Stomach (tissue), 9 donors: ENCODE results near the gene SRP68. TPM values are rescaled to one million over a fixed set of nuclear protein-coding genes. Genes with fewer than 3 reads are reported as not detected.

Source experiments
- DNase-seq, 2 donors: peaks; one replicate each; pipeline versions ENCODE4 v3.0.0 to v3.0.0-alpha.2; 2013 to 2019
- H3K27ac ChIP-seq, 5 donors: fragments of 200-600 bp in 4 of 5; sonication (generic) in 4 of 5; one replicate each; pipeline ENCODE4 v1.5.1; 2013 to 2019; ENCODE audit warnings: mild to moderate bottlenecking in 1 of 5, moderate library complexity in 1 of 5
- H3K27me3 ChIP-seq, 3 donors: fragments of 200-600 bp; sonication (generic); one replicate each; pipeline ENCODE4 v1.5.1; 2017 to 2019; ENCODE audit warnings: mixed run types in 1 of 3
- H3K36me3 ChIP-seq, 4 donors: fragments of 200-600 bp; sonication (generic); 1 replicate in 3 of 4; 2 replicates in 1 of 4; pipeline ENCODE4 v1.5.1; 2016 to 2019
- H3K4me1 ChIP-seq, 4 donors: fragments of 200-600 bp; sonication (generic); one replicate each; pipeline ENCODE4 v1.5.1; 2016 to 2019
- H3K4me3 ChIP-seq, 4 donors: fragments of 200-600 bp; sonication (generic) in 3 of 4; one replicate each; pipeline ENCODE4 v1.5.1; 2016 to 2019; ENCODE audit warnings: mild to moderate bottlenecking in 1 of 4
- H3K9me3 ChIP-seq, 4 donors: fragments of 200-600 bp; sonication (generic); one replicate each; pipeline ENCODE4 v1.5.1; 2016 to 2019
- EP300 ChIP-seq: sonication (generic); formaldehyde crosslinking; IDR thresholded peaks from one replicate; pipeline ENCODE4 v1.6.1; 2017; ENCODE audit warnings: antibody characterized with exemption
- POLR2A ChIP-seq, 4 donors: fragments of 450-650 bp; IDR thresholded peaks; one replicate each; pipeline ENCODE4 v1.6.1; 2016; ENCODE audit warnings: antibody characterized with exemption in 4 of 4, control low read depth in 2 of 4, mild to moderate bottlenecking in 1 of 4, moderate library complexity in 1 of 4
- POLR2AphosphoS5 ChIP-seq, 3 donors: sonication (generic); formaldehyde crosslinking; IDR thresholded peaks; one replicate each; pipeline ENCODE4 v1.6.1; 2016; ENCODE audit warnings: antibody characterized with exemption in 3 of 3
- WGBS, 5 donors: extraction: QIAGEN DNeasy Blood & Tissue Kit in 3 of 5; methylation state at CpG; one replicate each; pipeline versions ENCODE4 v1.1.5 to v1.1.7; 2013 to 2018; 5-methylcytosine and 5-hydroxymethylcytosine counted together
- intact Hi-C: fragments of 100-400 bp; cut with DNase I; formaldehyde crosslinking; loops from one replicate; pipeline ENCODE4 v1.15.1; 2023; ENCODE audit warnings: low total_unique reads
- polyA plus RNA-seq, 3 donors: library from polyadenylated mRNA; stranded (reverse); fragments of 200-250 nt; gene quantifications; one replicate each; pipeline ENCODE4 v1.2.3, GENCODE V29; 2013
- total RNA-seq, 5 donors: library from RNA; depleted of rRNA; stranded (reverse); fragments of >200 nt; gene quantifications; one replicate each; pipeline versions ENCODE4 v1.1.0 to v1.2.3, GENCODE V29; 2014 to 2016
- TF ChIP-seq, protein P1 (sequence below), 7 experiments: fragments of 450-650 bp in 4 of 7; fragments of 200-600 bp in 3 of 7; sonication (generic) in 3 of 7; IDR thresholded peaks; one replicate each; pipeline ENCODE4 v1.5.1; 2016 to 2019; ENCODE audit warnings: antibody characterized with exemption in 7 of 7, control low read depth in 2 of 7, mild to moderate bottlenecking in 1 of 7
- donor health status: healthy with polysubstance abuse.
- donor health status: Bipolar disorder and iron deficiency.
- donor health status: healthy.

SRP68 gene
- total and polyA plus RNA-seq, 8 donors, result 24.6 to 49.8 (median 42.9) TPM

DNA sequence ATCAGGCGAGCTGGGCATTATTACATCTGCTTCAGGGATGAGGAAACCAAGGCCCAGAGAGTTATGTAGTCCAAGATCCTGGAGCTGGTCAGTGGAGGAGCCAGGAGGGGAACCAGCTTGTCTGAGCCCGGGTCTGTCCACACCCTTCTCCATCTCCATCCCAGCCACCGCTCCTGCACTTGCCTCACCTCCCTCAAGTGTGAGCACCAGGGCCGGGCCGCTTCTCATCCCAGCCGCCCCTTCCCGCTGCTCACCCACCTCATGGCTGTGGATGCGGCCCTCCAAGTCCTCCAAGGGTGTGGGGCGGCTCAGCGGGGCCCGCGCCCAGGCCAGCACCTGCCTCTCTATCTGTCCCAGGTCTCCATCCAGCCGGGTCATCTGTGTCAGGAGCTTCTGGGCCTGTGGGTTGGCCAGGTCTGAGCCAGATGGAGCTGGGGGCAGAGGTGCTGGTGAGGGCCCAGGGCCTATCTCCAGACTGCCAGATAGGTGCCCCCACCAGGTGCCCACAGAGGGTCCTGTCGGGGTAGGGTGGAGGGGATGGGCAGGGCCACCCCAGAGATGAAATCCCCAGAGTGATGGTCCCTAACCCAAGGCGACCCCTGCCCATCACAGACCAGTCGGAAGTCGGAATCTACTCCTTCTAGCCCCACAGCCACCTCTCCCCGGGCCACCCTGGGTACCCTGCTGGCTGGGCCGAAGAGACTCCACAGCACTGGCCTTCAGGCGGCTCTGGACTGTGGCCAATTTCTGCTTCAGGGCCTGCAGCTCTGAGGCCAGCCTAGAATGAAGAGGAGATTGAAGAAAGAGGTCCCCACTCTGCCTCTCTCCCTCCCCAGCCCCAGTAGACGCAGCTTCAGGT is 54.6 kb downstream of the SRP68 start:
- no peak for DNase-seq
- TF ChIP-seq POLR2AphosphoS5 (IDR thresholded peaks at IDR 0.05) (no peak), EP300 (no peak)
- TF ChIP-seq, protein P1, sequence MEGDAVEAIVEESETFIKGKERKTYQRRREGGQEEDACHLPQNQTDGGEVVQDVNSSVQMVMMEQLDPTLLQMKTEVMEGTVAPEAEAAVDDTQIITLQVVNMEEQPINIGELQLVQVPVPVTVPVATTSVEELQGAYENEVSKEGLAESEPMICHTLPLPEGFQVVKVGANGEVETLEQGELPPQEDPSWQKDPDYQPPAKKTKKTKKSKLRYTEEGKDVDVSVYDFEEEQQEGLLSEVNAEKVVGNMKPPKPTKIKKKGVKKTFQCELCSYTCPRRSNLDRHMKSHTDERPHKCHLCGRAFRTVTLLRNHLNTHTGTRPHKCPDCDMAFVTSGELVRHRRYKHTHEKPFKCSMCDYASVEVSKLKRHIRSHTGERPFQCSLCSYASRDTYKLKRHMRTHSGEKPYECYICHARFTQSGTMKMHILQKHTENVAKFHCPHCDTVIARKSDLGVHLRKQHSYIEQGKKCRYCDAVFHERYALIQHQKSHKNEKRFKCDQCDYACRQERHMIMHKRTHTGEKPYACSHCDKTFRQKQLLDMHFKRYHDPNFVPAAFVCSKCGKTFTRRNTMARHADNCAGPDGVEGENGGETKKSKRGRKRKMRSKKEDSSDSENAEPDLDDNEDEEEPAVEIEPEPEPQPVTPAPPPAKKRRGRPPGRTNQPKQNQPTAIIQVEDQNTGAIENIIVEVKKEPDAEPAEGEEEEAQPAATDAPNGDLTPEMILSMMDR (IDR thresholded peaks at IDR 0.05), result no peak
- Histone ChIP-seq H3K9me3 (no peaks in the 10 kb centered on the region), H3K4me1 (peaks cover 0 to 16% (median 11%) of the 10 kb centered on the region in 4 donors), H3K27me3 (peaks cover 0 to 21% (median 0%) of the 10 kb centered on the region in 3 donors), H3K4me3 (no peak overlapping the region), H3K27ac (no peak overlapping the region), H3K36me3 (peaks cover 0 to 20% (median 5%) of the 10 kb centered on the region in 4 donors)
- 87 to 93% (median 92%) methylated on average over 14 to 21 of the region's 21 CpGs for WGBS, 5 donors
- intact Hi-C loops, result no loop called here

DNA sequence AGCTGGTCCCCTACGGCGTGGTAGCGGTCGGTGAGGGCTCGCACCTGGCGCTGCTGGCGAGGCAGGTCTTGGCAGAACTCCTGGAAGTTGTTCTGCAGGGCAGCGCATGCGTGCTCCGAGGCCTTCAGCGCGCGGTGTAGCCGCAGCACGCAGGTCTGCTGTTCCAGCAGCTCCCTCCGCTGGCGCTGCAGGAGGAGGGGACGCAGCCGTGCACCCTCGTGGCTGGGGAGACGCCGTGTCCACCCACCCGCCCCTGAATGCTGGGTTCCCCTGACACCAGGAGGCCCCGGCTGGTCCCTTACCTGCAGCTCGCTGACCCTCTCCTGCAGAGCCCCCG is 57.4 kb downstream of the SRP68 start:
- H3K27me3 ChIP-seq, result peaks cover 0 to 5% (median 0%) of the 10 kb centered on the region in 3 donors
- peaks cover 0 to 16% (median 11%) of the 10 kb centered on the region in 4 donors for H3K4me1 ChIP-seq
- TF ChIP-seq EP300 (no peak), POLR2AphosphoS5 (IDR thresholded peaks at IDR 0.05) (no peak), POLR2A (IDR thresholded peaks at IDR 0.05) (no peak)
- TF ChIP-seq, protein P1 (IDR thresholded peaks at IDR 0.05), result no peak
- H3K27ac ChIP-seq, result peak overlapping the region in 1 of 5 donors; percentile 5
- H3K4me3 ChIP-seq, result no peak overlapping the region
- DNase-seq, result peak in 1 of 2 donors; percentile 74
- 65 to 88% (median 75%) methylated on average over 22 to 26 of the region's 26 CpGs for WGBS, 5 donors
- intact Hi-C loops, result no loop called here
- H3K36me3 ChIP-seq, result peaks cover 0 to 12% (median 8%) of the 10 kb centered on the region in 4 donors
- H3K9me3 ChIP-seq, result no peaks in the 10 kb centered on the region

DNA sequence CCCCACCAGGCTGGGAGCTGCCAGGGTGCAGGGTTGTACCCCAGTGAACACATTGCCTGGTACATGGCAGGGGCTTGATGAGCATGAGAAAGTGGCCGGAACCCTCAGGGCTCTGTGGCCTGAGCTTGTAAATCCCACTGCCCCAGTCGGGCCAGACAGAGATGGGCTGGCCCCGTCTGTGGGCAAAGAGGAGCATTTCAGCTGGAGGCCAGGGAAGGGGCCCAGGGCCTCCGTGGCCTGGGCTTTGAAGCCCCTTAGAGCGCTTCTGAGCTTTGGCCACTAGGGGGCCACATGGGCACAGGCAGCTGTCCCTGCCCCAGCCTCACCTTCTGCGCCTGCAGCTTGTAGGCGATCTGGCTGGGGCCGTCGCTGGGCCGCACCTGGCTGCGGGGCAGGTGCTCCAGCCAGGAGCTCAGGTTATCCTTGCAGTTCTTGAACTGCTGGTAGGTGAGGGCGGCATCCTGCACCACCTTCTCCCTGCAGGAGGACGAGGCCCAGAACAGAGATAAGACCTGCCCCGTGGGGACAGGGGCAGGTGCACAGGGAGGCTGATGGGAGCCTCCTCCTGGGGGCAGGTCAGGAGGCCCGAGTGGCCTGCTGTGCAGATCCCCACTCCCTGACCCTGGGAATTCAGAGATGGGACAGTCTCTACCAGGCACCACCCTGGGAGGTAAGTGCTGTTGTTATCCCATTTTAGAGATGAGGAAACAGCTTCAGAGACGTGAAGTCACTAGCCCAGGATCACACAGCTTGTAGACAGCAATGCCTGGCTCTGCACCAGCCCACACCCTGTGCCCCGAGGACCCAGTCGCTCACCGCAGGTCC is 58.0 kb downstream of the SRP68 start:
- Histone ChIP-seq H3K27me3 (peaks cover 0 to 5% (median 0%) of the 10 kb centered on the region in 3 donors), H3K9me3 (no peaks in the 10 kb centered on the region), H3K27ac (peak overlapping the region in 2 of 5 donors; percentile 5 to 19), H3K36me3 (peaks cover 0 to 16% (median 12%) of the 10 kb centered on the region in 4 donors), H3K4me1 (peaks cover 0 to 16% (median 11%) of the 10 kb centered on the region in 4 donors), H3K4me3 (no peak overlapping the region)
- WGBS, 5 donors, result 16 to 64% (median 25%) methylated on average over 5 to 19 of the region's 19 CpGs
- intact Hi-C loops, result no loop called here
- no peak for TF ChIP-seq POLR2A (IDR thresholded peaks at IDR 0.05)
- TF ChIP-seq POLR2AphosphoS5 (IDR thresholded peaks at IDR 0.05), result peak in 2 of 3 donors; percentile 19 to 77
- no peak for TF ChIP-seq EP300
- TF ChIP-seq, protein P1 (IDR thresholded peaks at IDR 0.05), result peak in 6 of 7 experiments; percentile 2 to 97 (median 94)
- peak; percentile 86 to 92 for DNase-seq

DNA sequence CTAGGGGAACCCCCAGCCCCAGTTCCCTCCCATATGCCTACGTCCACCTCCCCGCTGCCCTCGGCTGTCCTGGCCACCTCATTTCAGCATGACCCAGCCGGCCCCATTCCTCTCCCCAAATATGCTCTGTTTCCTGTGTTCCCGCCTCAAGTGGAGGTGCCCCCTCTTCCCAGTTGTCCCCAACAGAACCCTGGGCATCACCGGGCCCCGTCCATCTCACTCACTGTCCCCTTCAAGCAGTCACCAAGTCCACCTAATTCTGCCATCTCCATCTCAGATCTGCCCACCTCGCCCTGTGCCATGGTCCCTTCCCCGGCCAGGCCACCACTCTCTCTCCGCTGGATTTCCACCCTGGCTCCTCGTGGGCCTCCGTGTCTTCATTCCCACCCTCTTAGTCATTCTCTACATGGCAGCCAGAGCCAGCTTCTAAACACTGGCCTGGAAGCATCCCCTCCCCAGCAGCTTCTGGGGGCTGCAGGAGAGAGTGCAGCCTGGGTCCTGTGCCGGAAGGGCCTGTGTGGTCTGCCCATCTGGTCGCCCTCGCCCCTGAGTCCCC is 58.9 kb downstream of the SRP68 start:
- intact Hi-C loops, result no loop called here
- Histone ChIP-seq H3K36me3 (peaks cover 0 to 19% (median 14%) of the 10 kb centered on the region in 4 donors), H3K4me1 (peaks cover 0 to 16% (median 11%) of the 10 kb centered on the region in 4 donors), H3K27ac (no peak overlapping the region), H3K27me3 (peaks cover 0 to 5% (median 0%) of the 10 kb centered on the region in 3 donors), H3K4me3 (no peak overlapping the region), H3K9me3 (no peaks in the 10 kb centered on the region)
- peak in 1 of 2 donors; percentile 2 for DNase-seq
- no peak for TF ChIP-seq POLR2AphosphoS5 (IDR thresholded peaks at IDR 0.05)
- no peak for TF ChIP-seq EP300
- TF ChIP-seq, protein P1 (IDR thresholded peaks at IDR 0.05), result no peak
- TF ChIP-seq POLR2A (IDR thresholded peaks at IDR 0.05), result no peak
- 81 to 90% (median 82%) methylated on average over 15 of the region's 15 CpGs for WGBS, 5 donors
